ENCODE data around the gene SLC38A2. TPM values are rescaled to one million over a fixed set of nuclear protein-coding genes. Genes with fewer than 3 reads are reported as not detected.

The SLC38A2 gene
- total RNA-seq, 2 donors from 2014 or later = 334 to 384 TPM

DNA sequence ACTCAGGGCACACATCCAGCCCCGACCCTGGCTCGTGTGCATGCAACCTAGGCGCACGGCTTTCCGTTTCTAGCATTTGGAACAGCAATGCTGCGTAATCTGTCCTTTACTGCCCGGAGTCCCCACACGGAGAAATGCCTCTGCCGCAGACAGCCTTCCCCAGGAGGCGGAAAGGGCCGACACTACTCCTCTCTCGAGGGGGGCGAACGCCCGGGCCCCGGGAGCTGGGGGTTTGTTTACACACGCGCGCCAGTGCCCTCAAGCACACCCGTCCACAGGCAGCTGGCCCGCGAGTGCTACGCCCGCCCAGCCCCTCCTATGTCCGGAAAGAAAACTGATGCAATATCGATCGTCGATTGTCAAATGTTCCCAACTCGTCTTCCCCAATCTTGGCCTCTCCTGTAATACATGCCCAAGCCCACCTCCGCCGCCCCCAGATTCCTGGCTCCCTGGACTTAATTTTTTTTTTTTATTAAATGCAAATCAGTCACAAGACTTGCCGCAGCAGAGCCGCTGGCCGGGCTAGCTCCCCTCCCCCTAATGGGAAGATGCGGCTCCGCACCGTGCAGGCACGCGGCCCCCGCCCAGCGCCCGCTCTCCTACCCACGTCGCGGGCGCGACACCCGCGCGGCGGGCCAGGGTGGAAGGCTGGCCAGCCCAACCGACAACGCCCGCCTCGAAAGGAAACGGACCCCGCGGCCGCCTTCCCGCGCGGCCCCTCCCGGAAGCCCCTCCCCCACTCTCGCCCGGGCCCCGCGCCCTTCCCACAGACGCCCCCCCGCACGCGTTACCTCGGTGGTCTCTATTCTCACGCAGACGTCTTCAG is 642 bp downstream of the SLC38A2 start:
- Histone ChIP-seq H3K36me3 (peaks cover 33% of the 10 kb centered on the region), H3K4me3 (peak overlapping the region; percentile 95), H3K27me3 (replicated peaks; ENCODE audit: insufficient read depth) (no peaks in the 10 kb centered on the region), H3K4me1 (ENCODE audit: control insufficient read depth in 1 of 2, low read depth in 2 of 2) (peaks cover 34 to 44% of the 10 kb centered on the region in 2 donors), H3K27ac (peak overlapping the region; percentile 96 to 99), H3K9me3 (no peaks in the 10 kb centered on the region)
- TF ChIP-seq, protein P1, sequence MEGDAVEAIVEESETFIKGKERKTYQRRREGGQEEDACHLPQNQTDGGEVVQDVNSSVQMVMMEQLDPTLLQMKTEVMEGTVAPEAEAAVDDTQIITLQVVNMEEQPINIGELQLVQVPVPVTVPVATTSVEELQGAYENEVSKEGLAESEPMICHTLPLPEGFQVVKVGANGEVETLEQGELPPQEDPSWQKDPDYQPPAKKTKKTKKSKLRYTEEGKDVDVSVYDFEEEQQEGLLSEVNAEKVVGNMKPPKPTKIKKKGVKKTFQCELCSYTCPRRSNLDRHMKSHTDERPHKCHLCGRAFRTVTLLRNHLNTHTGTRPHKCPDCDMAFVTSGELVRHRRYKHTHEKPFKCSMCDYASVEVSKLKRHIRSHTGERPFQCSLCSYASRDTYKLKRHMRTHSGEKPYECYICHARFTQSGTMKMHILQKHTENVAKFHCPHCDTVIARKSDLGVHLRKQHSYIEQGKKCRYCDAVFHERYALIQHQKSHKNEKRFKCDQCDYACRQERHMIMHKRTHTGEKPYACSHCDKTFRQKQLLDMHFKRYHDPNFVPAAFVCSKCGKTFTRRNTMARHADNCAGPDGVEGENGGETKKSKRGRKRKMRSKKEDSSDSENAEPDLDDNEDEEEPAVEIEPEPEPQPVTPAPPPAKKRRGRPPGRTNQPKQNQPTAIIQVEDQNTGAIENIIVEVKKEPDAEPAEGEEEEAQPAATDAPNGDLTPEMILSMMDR (IDR thresholded peaks at IDR 0.05) = no peak
- DNase-seq (ENCODE audit: low spot score) = peak; percentile 25
- ATAC-seq (ENCODE audit: insufficient number of reproducible peaks, low FRiP score, low read depth) = peak; percentile 18

DNA sequence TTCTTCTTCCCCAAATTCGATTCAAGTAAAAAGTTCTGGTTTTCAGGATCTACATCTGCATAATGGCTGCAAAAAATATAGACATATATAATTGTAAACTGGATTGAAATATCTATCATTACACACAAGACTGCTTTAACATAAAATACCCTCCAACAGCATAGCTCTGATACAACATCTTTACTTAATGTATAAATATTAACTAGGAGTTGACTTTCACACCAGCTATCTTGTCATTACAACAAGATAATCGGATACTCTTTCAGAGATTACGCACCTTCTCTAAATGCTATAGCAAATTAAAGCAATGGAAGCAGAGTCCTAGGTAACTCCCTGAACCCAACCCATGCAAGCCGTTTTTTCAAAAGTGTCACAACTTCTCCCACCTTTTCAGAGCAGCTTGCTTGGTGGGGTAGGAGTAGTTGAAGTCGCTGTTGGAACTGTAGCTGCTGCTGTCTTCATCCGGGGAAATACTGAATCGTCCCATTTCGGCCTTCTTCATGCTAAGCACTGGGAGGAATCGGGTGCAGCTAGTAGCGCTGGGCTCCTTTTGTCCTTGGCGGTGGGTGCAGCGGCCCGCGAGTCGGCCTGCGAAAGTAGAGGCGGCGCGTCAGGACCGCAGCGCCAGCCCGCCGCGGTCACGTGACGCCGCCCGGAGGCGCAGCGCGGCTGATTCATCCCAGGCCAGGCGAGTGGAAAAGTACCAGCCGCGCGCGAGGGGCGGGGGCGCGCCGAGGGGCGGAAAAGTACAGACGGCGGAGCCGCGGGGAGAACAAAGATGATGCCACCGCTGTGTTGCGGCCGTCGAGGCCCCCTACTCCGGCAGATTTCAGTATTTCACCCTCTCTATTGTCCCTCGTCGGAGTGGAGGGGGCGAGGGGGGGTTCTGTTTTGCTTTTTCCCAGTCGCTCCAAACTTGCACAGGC is 1.5 kb downstream of the SLC38A2 start:
- DNase-seq (ENCODE audit: low spot score) (peak; percentile 62), ATAC-seq (ENCODE audit: insufficient number of reproducible peaks, low FRiP score, low read depth) (peak; percentile 67)
- peaks cover 41 to 53% of the 10 kb centered on the region in 2 donors for H3K4me1 ChIP-seq (ENCODE audit: control insufficient read depth in 1 of 2, low read depth in 2 of 2)
- no peaks in the 10 kb centered on the region for H3K27me3 ChIP-seq (replicated peaks; ENCODE audit: insufficient read depth)
- TF ChIP-seq, protein P1 (IDR thresholded peaks at IDR 0.05) = no peak
- H3K4me3 ChIP-seq = peak overlapping the region; percentile 95
- peaks cover 42% of the 10 kb centered on the region for H3K36me3 ChIP-seq
- H3K27ac ChIP-seq = peak overlapping the region; percentile 96 to 99
- H3K9me3 ChIP-seq = no peaks in the 10 kb centered on the region

DNA sequence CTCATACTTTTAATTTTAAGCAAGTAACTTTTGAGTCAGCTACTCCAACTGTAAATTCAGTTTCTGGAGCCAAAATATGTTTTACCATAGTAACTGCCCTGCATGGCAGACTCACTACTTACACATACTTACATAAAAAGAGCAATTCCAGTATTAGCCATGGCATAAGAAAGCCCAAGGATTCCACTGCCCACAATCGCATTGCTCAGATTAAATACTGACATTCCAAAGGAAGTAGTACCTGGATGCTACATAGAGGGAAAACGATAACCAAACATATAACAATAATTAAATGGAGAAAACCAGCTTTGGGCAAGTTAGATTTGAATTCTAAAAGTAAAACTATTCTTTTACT is 2.2 kb downstream of the SLC38A2 start:
- Histone ChIP-seq H3K4me1 (ENCODE audit: control insufficient read depth in 1 of 2, low read depth in 2 of 2) (peaks cover 47 to 60% of the 10 kb centered on the region in 2 donors), H3K9me3 (no peaks in the 10 kb centered on the region), H3K36me3 (peaks cover 46% of the 10 kb centered on the region)

DNA sequence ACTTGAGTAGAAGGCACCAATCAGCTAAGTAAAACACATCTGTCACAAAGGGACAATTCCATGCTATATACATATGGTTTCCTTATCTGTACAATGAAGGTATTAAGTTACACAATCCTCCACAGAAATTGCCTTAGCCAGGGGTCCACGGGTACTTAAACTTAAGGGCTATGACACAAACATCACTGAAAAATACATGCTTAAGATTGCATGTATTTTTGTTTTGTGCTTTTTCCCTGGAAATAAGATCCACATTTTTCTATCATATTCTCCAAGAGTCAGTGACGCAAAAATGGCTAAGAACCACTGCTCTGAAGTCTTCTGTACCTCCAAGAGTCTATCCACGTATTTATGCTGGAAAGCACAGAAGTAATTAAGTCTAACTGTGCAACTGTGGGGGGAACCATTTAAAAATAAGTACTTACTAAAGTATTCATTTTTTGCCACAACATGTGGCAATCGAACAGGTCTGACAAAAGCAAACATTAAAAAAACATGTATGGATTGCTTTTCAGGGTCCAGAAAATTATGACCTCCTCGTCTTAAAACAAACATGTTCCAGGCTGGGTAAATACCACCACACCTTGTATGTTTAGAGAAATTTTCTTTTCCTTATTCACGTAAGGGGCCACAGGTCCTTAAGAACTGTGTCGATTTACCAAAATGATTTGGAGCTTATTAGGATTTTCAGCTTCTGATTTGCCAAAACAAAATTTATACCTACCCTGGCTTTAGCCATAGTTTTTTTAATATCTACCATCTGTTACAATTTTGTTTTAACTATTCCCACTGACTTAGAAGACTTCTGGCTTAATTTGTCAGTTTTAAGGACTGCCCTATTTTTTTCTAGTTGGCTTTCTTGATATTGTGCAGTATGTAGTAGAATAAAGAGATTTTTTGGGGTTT is 2.8 kb downstream of the SLC38A2 start:
- TF ChIP-seq, protein P1 (IDR thresholded peaks at IDR 0.05) = no peak
- H3K4me3 ChIP-seq = peak overlapping the region; percentile 95
- H3K27me3 ChIP-seq (replicated peaks; ENCODE audit: insufficient read depth) = no peaks in the 10 kb centered on the region
- ATAC-seq (ENCODE audit: insufficient number of reproducible peaks, low FRiP score, low read depth) = no peak
- no peak for DNase-seq (ENCODE audit: low spot score)
- H3K4me1 ChIP-seq (ENCODE audit: control insufficient read depth in 1 of 2, low read depth in 2 of 2) = peaks cover 47 to 66% of the 10 kb centered on the region in 2 donors
- H3K9me3 ChIP-seq = no peaks in the 10 kb centered on the region
- H3K36me3 ChIP-seq = peaks cover 46% of the 10 kb centered on the region
- peak overlapping the region; percentile 12 to 29 for H3K27ac ChIP-seq

More for the DNA sequence above, 2.2 kb downstream of the SLC38A2 start:
- no peaks in the 10 kb centered on the region for H3K27me3 ChIP-seq (replicated peaks; ENCODE audit: insufficient read depth)
- DNase-seq (ENCODE audit: low spot score) = no peak
- H3K27ac ChIP-seq = peak overlapping the region; percentile 12 to 29
- H3K4me3 ChIP-seq = peak overlapping the region; percentile 95
- TF ChIP-seq, protein P1 (IDR thresholded peaks at IDR 0.05) = no peak
- no peak for ATAC-seq (ENCODE audit: insufficient number of reproducible peaks, low FRiP score, low read depth)

All from thoracic aorta (tissue), 2 donors.